Spleen (tissue), 11 donors: ENCODE measurements around the gene FAM107A. TPM values are rescaled to one million over a fixed set of nuclear protein-coding genes. Genes with fewer than 3 reads are reported as not detected.

ENCODE experiments used
- DNase-seq: peaks from one replicate; pipeline ENCODE4 v3.0.0-alpha.2; 2020
- H3K27ac ChIP-seq, 8 donors: fragments of 200-600 bp; sonication (generic) in 7 of 8; 1 replicate in 4 of 8; 2 replicates in 4 of 8; pipeline versions ENCODE4 v1.5.0 to v1.8.0; 2016 to 2021; ENCODE audit warnings: inconsistent platforms in 4 of 8, mild to moderate bottlenecking in 4 of 8, moderate library complexity in 1 of 8
- H3K27me3 ChIP-seq, 7 donors: fragments of 200-600 bp; sonication (generic) in 6 of 7; replicated peaks in 1 of 7; 1 replicate in 4 of 7; 2 replicates in 3 of 7; pipeline versions ENCODE4 v1.5.0 to v1.8.0; 2016 to 2021; ENCODE audit warnings: inconsistent platforms in 3 of 7, mild to moderate bottlenecking in 1 of 7
- H3K36me3 ChIP-seq, 6 donors: fragments of 200-600 bp; sonication (generic) in 5 of 6; 1 replicate in 4 of 6; 2 replicates in 2 of 6; pipeline versions ENCODE4 v1.5.0 to v1.8.0; 2016 to 2021; ENCODE audit warnings: inconsistent platforms in 2 of 6
- H3K4me1 ChIP-seq, 6 donors: fragments of 200-600 bp; sonication (generic) in 5 of 6; 1 replicate in 3 of 6; 2 replicates in 3 of 6; pipeline versions ENCODE4 v1.5.0 to v1.8.0; 2016 to 2021; ENCODE audit warnings: inconsistent platforms in 3 of 6
- H3K4me3 ChIP-seq, 8 donors: fragments of 200-600 bp; sonication (generic) in 7 of 8; 1 replicate in 4 of 8; 2 replicates in 4 of 8; pipeline versions ENCODE4 v1.5.0 to v1.8.0; 2016 to 2021; ENCODE audit warnings: inconsistent platforms in 4 of 8, mild to moderate bottlenecking in 4 of 8, moderate library complexity in 2 of 8
- H3K9me3 ChIP-seq, 8 donors: fragments of 200-600 bp; sonication (generic) in 7 of 8; 1 replicate in 4 of 8; 2 replicates in 4 of 8; pipeline versions ENCODE4 v1.5.0 to v1.8.0; 2016 to 2021; ENCODE audit warnings: inconsistent platforms in 4 of 8
- POLR2A ChIP-seq, 3 donors: fragments of 450-650 bp; IDR thresholded peaks; one replicate each; pipeline ENCODE4 v1.5.1; 2017; ENCODE audit warnings: antibody characterized with exemption in 3 of 3, mild to moderate bottlenecking in 1 of 3
- POLR2AphosphoS5 ChIP-seq, 3 donors: sonication (generic); formaldehyde crosslinking; IDR thresholded peaks; one replicate each; pipeline ENCODE4 v1.5.1; 2017; ENCODE audit warnings: antibody characterized with exemption in 3 of 3
- WGBS, 5 donors: extraction: QIAGEN DNeasy Blood & Tissue Kit in 3 of 5; methylation state at CpG; one replicate each; pipeline versions ENCODE4 v1.1.5 to v1.1.7; 2013 to 2018; 5-methylcytosine and 5-hydroxymethylcytosine counted together
- intact Hi-C: fragments of 100-400 bp; cut with DNase I; formaldehyde crosslinking; loops from one replicate; pipeline ENCODE4 v1.15.0; 2023; ENCODE audit warnings: low total_unique reads
- polyA plus RNA-seq, 3 donors: library from polyadenylated mRNA; stranded (reverse); fragments of 200-250 nt; gene quantifications; one replicate each; pipeline ENCODE4 v1.2.1, GENCODE V29; 2013
- total RNA-seq, 7 donors: library from RNA; depleted of rRNA in 3 of 7; stranded (reverse); fragments of >200 nt in 3 of 7; fragmentation: NEBNext Ultra II Directional in 4 of 7; extraction: Animal tissue kit (Norgen Biotek cat#: 25700) in 4 of 7; gene quantifications; one replicate each; pipeline versions ENCODE4 v1.1.0 to v1.2.1, GENCODE V29; 2016 to 2021
- TF ChIP-seq, protein P1 (sequence below), 11 experiments: fragments of 200-600 bp in 7 of 11; fragments of 450-650 bp in 4 of 11; sonication (generic) in 4 of 11; IDR thresholded peaks in 8 of 11; conservative IDR thresholded peaks in 3 of 11; 1 replicate in 7 of 11; 2 replicates in 4 of 11; pipeline versions ENCODE4 v1.4.0 to v1.8.0; 2016 to 2021; ENCODE audit warnings: antibody characterized with exemption in 11 of 11, inconsistent platforms in 4 of 11, mild to moderate bottlenecking in 1 of 11
- donor health status: healthy with polysubstance abuse.
- donor health status: DM: no; HTN: no; CAD: no; lungs with moderate emphysema.
- donor health status: DM: no; HTN: no; CAD: no.
- donor health status: Bipolar disorder and iron deficiency.
- donor health status: healthy.
- donor health status: DM: no; HTN: no; CAD: no.
- donor health status: DM: yes; HTN: yes; CAD: no.

FAM107A gene
- total and polyA plus RNA-seq, 10 donors = 5.7 to 47.7 (median 27.0) TPM

DNA sequence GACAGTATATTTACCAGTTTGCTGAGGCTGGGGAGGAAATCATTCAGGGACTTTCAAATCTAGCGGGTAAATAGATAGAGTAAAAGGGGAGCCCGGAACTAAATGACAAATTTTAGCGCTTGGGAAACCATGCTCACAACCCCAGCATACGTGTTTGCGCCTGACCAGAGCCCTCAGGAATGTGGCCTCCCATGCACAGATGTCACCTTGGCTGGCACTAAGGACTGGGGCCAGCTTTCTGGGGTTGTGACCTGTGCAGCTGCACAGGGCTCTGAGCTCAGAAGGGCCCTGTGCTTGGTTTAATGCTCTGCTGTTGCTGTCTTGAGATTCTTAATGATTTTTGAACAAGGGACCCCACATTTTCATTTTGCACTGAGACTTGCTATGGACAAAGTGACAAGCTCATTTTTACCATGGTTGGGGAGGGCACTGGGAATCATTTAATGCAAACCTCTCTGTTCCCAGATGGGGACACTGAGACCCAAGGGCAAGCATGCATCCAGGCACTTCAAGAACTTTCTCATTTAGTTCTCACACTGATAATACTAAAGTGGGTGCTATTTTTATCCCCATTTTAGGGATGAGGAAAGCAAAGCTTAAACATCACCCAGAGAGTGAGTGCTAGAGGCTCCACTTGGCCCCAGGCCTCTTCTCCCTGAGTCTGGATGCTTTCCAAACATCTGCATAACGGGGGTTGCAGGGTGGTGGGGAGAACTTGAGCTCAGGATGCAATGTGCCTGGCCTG, 44.1 kb upstream of the FAM107A start:
- 66 to 77% (median 75%) methylated on average over 6 of the region's 6 CpGs for WGBS, 5 donors
- intact Hi-C loops = no loop called here
- Histone ChIP-seq H3K27ac (peak overlapping the region in 1 of 8 donors; percentile 40), H3K36me3 (peaks cover 0 to 6% (median 0%) of the 10 kb centered on the region in 6 donors), H3K9me3 (no peaks in the 10 kb centered on the region), H3K4me1 (peaks cover 0 to 37% (median 5%) of the 10 kb centered on the region in 6 donors), H3K27me3 (no peaks in the 10 kb centered on the region), H3K4me3 (no peak overlapping the region)
- TF ChIP-seq POLR2A (IDR thresholded peaks at IDR 0.05) (no peak), POLR2AphosphoS5 (IDR thresholded peaks at IDR 0.05) (no peak)
- TF ChIP-seq, protein P1, sequence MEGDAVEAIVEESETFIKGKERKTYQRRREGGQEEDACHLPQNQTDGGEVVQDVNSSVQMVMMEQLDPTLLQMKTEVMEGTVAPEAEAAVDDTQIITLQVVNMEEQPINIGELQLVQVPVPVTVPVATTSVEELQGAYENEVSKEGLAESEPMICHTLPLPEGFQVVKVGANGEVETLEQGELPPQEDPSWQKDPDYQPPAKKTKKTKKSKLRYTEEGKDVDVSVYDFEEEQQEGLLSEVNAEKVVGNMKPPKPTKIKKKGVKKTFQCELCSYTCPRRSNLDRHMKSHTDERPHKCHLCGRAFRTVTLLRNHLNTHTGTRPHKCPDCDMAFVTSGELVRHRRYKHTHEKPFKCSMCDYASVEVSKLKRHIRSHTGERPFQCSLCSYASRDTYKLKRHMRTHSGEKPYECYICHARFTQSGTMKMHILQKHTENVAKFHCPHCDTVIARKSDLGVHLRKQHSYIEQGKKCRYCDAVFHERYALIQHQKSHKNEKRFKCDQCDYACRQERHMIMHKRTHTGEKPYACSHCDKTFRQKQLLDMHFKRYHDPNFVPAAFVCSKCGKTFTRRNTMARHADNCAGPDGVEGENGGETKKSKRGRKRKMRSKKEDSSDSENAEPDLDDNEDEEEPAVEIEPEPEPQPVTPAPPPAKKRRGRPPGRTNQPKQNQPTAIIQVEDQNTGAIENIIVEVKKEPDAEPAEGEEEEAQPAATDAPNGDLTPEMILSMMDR (IDR thresholded peaks at IDR 0.05 in 8 of 11, conservative IDR thresholded peaks at IDR 0.05 in 3 of 11) = no peak
- DNase-seq = peak; percentile 33

DNA sequence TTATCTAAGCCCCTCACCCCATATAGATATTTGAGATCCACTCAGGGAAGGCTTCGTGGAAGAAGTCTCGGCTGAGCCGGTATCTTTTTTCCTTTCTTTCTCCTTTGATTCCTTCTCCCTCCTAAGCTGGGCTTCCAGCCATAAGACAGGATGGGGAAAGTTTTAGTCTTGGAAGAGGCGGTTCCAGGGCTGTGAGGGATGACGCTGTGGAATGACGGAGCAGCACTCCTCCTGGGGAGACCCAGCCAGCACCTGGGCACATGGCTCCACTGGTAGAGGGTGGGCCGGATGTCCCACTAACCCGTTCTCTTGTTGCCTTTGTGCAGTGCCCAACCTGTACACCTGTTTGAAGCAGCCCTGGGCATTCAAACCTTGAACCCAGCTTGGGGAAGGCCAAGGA, 43.2 kb upstream of the FAM107A start:
- peaks cover 0 to 6% (median 0%) of the 10 kb centered on the region in 6 donors for H3K36me3 ChIP-seq
- H3K4me1 ChIP-seq = peaks cover 0 to 37% (median 5%) of the 10 kb centered on the region in 6 donors
- peak; percentile 42 for DNase-seq
- no peak overlapping the region for H3K4me3 ChIP-seq
- intact Hi-C loops = no loop called here
- H3K27ac ChIP-seq = peak overlapping the region in 1 of 8 donors; percentile 40
- TF ChIP-seq POLR2A (IDR thresholded peaks at IDR 0.05) (no peak), POLR2AphosphoS5 (IDR thresholded peaks at IDR 0.05) (no peak)
- TF ChIP-seq, protein P1 (IDR thresholded peaks at IDR 0.05 in 8 of 11, conservative IDR thresholded peaks at IDR 0.05 in 3 of 11) = no peak
- no peaks in the 10 kb centered on the region for H3K27me3 ChIP-seq
- no peaks in the 10 kb centered on the region for H3K9me3 ChIP-seq
- 76 to 90% (median 87%) methylated on average over 8 of the region's 8 CpGs for WGBS, 5 donors

DNA sequence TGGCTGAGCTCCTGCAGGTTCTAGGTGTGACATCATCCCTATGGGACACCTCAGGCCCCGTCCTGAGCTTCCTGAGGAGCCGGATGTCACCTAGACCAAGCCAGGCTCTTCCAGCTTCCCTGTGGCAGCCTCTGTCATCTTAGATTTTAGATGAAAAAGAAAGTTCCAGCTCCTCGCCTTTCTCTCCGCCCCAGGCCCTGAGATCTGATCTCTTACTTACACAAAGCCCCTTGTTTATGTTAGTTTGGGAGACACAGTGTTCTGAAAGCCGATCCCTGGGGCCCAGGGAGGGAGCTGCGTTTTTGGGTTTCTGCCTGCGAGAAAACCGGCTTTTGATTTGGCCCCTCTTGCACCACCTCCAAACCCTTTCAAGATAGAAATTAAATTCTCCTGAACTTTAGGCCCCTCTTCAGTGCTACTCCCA, 40.2 kb upstream of the FAM107A start:
- 73 to 95% (median 85%) methylated on average over 8 of the region's 8 CpGs for WGBS, 5 donors

More for the DNA sequence above, 40.2 kb upstream of the FAM107A start:
- Histone ChIP-seq H3K36me3 (no peaks in the 10 kb centered on the region), H3K27me3 (no peaks in the 10 kb centered on the region), H3K9me3 (no peaks in the 10 kb centered on the region), H3K4me3 (no peak overlapping the region), H3K4me1 (peaks cover 0 to 31% (median 6%) of the 10 kb centered on the region in 6 donors), H3K27ac (no peak overlapping the region)
- intact Hi-C loops = no loop called here
- TF ChIP-seq, protein P1 (IDR thresholded peaks at IDR 0.05 in 8 of 11, conservative IDR thresholded peaks at IDR 0.05 in 3 of 11) = no peak
- no peak for TF ChIP-seq POLR2AphosphoS5 (IDR thresholded peaks at IDR 0.05)
- no peak for TF ChIP-seq POLR2A (IDR thresholded peaks at IDR 0.05)
- DNase-seq = no peak
